Duodenal mucosa (tissue), 2 donors: ENCODE data around the gene PREB.

Experiments used
- H3K27ac ChIP-seq: one replicate; pipeline ENCODE4 v1.7.0; 2013; ENCODE audit warnings: low read depth, low read length
- H3K27me3 ChIP-seq, 2 donors: one replicate each; pipeline ENCODE4 v1.7.0; 2013; ENCODE audit warnings: low read length in 2 of 2, control low read depth in 1 of 2; ENCODE audit not compliant: insufficient read depth in 2 of 2, control insufficient read depth in 1 of 2
- H3K36me3 ChIP-seq, 2 donors: one replicate each; pipeline ENCODE4 v1.7.0; 2013; ENCODE audit warnings: low read length in 2 of 2, control low read depth in 1 of 2; ENCODE audit not compliant: insufficient read depth in 2 of 2, control insufficient read depth in 1 of 2
- H3K4me1 ChIP-seq, 2 donors: one replicate each; pipeline ENCODE4 v1.7.0; 2013; ENCODE audit warnings: low read length in 2 of 2, control low read depth in 1 of 2; ENCODE audit not compliant: insufficient read depth in 2 of 2, control insufficient read depth in 1 of 2
- H3K4me3 ChIP-seq, 2 donors: one replicate each; pipeline ENCODE4 v1.7.0; 2013; ENCODE audit warnings: low read length in 2 of 2, low read depth in 1 of 2
- H3K9ac ChIP-seq, 2 donors: one replicate each; pipeline ENCODE4 v1.7.0; 2013; ENCODE audit warnings: low read length in 2 of 2, low read depth in 1 of 2
- H3K9me3 ChIP-seq, 2 donors: one replicate each; pipeline ENCODE4 v1.7.0; 2013; ENCODE audit warnings: low read length in 2 of 2, control low read depth in 1 of 2; ENCODE audit not compliant: control insufficient read depth in 1 of 2

PREB gene

DNA sequence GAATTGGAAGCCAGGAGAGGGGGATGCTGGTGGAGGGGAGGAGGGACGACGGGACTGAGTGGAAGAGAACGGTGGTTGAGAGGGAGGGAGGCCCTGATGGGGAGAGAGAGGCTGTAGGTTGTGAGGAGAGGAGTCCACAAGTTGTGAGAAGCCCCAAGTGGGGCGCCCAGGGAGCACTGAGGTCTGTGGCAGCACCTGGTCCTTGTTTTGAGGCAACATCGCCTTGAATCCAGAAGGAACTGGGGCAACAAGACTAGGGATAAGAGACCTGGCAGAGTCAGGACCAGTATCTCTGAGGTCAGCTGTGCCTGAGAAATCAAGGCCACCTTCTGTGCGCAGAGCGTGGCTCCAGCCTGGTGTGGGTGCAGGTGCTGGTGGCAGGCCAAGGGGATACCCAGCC is 3.7 kb upstream of the PREB start:
- Histone ChIP-seq H3K27me3 (no peaks in the 10 kb centered on the region), H3K4me3 (no peak overlapping the region), H3K4me1 (peaks cover 7% of the 10 kb centered on the region in 2 donors), H3K9me3 (no peaks in the 10 kb centered on the region), H3K36me3 (no peaks in the 10 kb centered on the region), H3K9ac (no peak overlapping the region), H3K27ac (no peak overlapping the region)

- Histone ChIP-seq H3K9me3 (no peaks in the 10 kb centered on the region), H3K27ac (no peak overlapping the region), H3K9ac (no peak overlapping the region), H3K4me3 (no peak overlapping the region), H3K4me1 (peaks cover 14% of the 10 kb centered on the region in 2 donors), H3K27me3 (no peaks in the 10 kb centered on the region), H3K36me3 (peaks cover under 1 to 5% of the 10 kb centered on the region in 2 donors)
Measured at GRCh38 chr2:27137322-27137935, 3.0 kb upstream of the PREB start.

DNA sequence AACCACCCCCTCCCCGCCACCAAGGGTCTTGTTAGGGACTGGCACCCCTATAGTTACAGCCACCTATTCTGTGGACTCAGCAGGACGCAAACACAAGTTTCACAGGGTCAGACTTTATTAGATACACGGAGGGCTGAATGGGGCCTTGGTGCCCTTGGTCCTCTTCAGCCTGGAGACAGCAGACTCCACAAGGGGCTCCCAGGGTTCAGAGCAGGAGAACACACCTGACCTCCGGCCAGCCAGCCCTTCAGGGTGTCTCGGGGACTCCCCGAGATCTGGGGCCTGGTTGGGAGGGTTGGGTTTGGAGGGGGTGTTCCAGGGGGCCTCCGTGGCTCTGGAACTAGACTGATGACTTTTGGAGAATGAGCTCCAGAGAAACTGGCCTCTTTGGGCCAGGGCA is 2.3 kb upstream of the PREB start:
- Histone ChIP-seq H3K27ac (no peak overlapping the region), H3K9me3 (no peaks in the 10 kb centered on the region), H3K36me3 (peaks cover 7 to 10% of the 10 kb centered on the region in 2 donors), H3K4me3 (no peak overlapping the region), H3K9ac (no peak overlapping the region), H3K27me3 (no peaks in the 10 kb centered on the region), H3K4me1 (peaks cover 14% of the 10 kb centered on the region in 2 donors)

DNA sequence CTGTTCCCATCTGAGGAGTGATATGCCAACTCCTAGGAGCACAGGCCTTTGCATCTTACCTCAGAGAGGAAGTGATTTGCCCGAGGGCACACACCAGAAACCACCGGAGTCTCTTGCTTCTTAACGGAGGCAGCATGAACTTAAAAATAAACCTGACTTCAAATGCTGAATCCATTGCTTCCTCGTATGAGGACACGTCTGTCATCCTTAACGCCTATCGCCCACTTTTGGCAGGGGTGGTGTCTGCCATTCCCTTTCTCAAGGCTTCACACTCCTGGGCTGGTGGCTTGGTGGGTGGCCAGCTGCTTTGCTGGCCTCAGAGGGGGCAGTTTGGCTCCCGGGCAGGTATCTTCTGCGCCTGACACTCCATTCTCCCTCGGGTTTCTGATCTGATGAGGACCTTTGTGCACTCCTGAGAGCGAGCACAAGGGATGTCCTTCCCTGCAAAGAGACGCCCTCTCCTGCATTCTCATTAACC is 1.1 kb upstream of the PREB start:
- H3K27ac ChIP-seq: no peak overlapping the region
- H3K27me3 ChIP-seq: no peaks in the 10 kb centered on the region
- peaks cover 14% of the 10 kb centered on the region in 2 donors for H3K4me1 ChIP-seq
- H3K4me3 ChIP-seq: no peak overlapping the region
- H3K9me3 ChIP-seq: no peaks in the 10 kb centered on the region
- no peak overlapping the region for H3K9ac ChIP-seq
- H3K36me3 ChIP-seq: peaks cover 19 to 20% of the 10 kb centered on the region in 2 donors

DNA sequence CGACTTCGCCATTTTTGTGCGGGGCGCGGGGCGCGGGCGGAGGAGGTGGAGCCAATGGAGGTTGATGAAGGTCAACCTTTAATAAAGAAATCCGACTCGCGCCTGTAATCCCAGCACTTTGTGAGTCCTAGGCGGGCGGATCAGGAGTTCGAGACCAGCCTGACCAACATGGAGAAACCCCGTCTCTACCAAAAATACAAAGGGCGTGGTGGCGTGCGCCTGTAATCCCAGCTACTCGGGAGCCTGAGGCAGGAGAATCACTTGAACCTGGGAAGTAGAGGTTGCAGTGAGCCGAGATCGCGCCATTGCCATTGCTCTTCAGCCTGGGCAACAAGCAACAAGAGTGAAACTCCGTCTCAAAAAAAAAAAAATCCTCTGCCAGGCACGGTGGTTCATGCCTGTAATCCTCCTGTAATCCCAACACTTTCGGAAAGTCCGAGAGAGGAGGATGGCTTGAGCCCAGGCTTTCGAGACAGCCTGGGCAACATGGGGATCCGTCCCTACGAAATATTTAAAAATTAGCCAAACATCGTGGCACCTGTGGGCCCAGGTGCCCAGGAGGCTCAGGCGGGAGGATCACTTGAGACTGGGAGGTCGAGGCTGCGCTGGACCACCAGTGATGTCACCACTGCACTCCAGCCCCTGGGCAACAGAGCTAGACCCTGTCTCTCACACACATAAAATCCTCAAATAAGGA is 493 bp upstream of the PREB start:
- Histone ChIP-seq H3K9ac (peak overlapping the region in 1 of 2 donors; percentile 18), H3K27me3 (no peaks in the 10 kb centered on the region), H3K4me3 (peak overlapping the region; percentile 53 to 80)

DNA sequence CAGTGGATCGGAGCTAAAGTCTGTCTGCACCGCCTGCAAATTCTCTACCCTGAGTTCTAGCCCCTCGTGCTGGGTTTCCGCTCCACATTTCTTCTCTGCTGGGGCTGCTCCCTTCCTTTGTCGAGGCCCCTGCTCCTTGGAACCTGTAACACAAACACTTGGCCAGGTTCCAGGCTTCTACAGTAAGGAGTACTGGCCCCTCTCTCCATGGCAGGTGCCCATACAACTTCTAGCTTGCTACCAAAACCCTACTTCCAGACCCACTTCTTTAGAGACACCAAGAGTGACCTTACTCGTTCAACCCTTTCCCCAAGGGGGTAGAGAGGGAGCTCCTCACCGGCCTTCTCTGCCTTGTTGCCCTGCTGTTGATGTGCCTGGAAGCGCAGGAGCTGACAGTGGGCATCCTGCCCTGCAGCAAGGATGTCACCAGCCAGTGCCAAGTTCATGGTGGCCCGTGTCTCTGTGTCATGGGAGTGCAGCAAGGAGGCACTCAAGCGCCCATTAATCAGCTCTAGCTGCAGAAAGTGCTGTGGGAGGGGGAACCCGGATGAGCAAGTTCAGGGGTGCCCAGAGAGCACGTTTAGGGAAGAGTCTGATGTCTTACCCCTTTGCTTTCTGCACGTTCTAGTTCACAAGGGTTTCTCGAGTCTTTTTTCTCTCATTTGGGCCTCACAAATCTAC is 1.1 kb downstream of the PREB start:
- Histone ChIP-seq H3K36me3 (peaks cover 23 to 37% of the 10 kb centered on the region in 2 donors), H3K4me1 (peaks cover 14% of the 10 kb centered on the region in 2 donors), H3K9me3 (no peaks in the 10 kb centered on the region), H3K4me3 (peak overlapping the region; percentile 80 to 90), H3K27me3 (no peaks in the 10 kb centered on the region), H3K27ac (no peak overlapping the region), H3K9ac (peak overlapping the region; percentile 81 to 91)

More for the DNA sequence above, 493 bp upstream of the PREB start:
- H3K27ac ChIP-seq: no peak overlapping the region
- H3K4me1 ChIP-seq: peaks cover 14% of the 10 kb centered on the region in 2 donors
- H3K36me3 ChIP-seq: peaks cover 23 to 26% of the 10 kb centered on the region in 2 donors
- H3K9me3 ChIP-seq: no peaks in the 10 kb centered on the region

GRCh38 chr2:27131429-27131828 is 3.0 kb downstream of the PREB start:
- Histone ChIP-seq H3K4me3 (no peak overlapping the region), H3K27me3 (no peaks in the 10 kb centered on the region), H3K4me1 (peaks cover 14% of the 10 kb centered on the region in 2 donors), H3K9ac (no peak overlapping the region), H3K36me3 (peaks cover 23 to 37% of the 10 kb centered on the region in 2 donors), H3K9me3 (no peaks in the 10 kb centered on the region), H3K27ac (no peak overlapping the region)

- H3K4me1 ChIP-seq: peaks cover 14 to 16% of the 10 kb centered on the region in 2 donors
- H3K4me3 ChIP-seq: no peak overlapping the region
- no peak overlapping the region for H3K27ac ChIP-seq
- H3K9ac ChIP-seq: no peak overlapping the region
- H3K27me3 ChIP-seq: no peaks in the 10 kb centered on the region
- peaks cover 23 to 37% of the 10 kb centered on the region in 2 donors for H3K36me3 ChIP-seq
- H3K9me3 ChIP-seq: no peaks in the 10 kb centered on the region
Measured at GRCh38 chr2:27130396-27130795, 4.0 kb downstream of the PREB start.

- H3K27ac ChIP-seq: no peak overlapping the region
- H3K9ac ChIP-seq: no peak overlapping the region
- H3K4me1 ChIP-seq: peaks cover 14 to 19% of the 10 kb centered on the region in 2 donors
- H3K9me3 ChIP-seq: no peaks in the 10 kb centered on the region
- H3K4me3 ChIP-seq: no peak overlapping the region
- peaks cover 23 to 37% of the 10 kb centered on the region in 2 donors for H3K36me3 ChIP-seq
- H3K27me3 ChIP-seq: no peaks in the 10 kb centered on the region
Measured at GRCh38 chr2:27128668-27129571, 5.5 kb downstream of the PREB start.
